Mesendoderm (in vitro differentiated cells): ENCODE data around the gene ABLIM1.

ENCODE experiments used
- DNase-seq: peaks from one replicate; pipeline ENCODE4 v3.0.0; 2013
- H2AK5ac ChIP-seq: 2 replicates; pipeline ENCODE4 v1.6.1; 2013; ENCODE audit warnings: low read length, inconsistent platforms
- H2BK120ac ChIP-seq: 2 replicates; pipeline ENCODE4 v1.6.1; 2013; ENCODE audit warnings: low read depth, mild to moderate bottlenecking, low read length, moderate library complexity, mixed read lengths
- H2BK15ac ChIP-seq: replicated peaks from 2 replicates; pipeline ENCODE4 v1.6.1; 2013; ENCODE audit warnings: low read depth, mild to moderate bottlenecking, moderate library complexity
- H2BK5ac ChIP-seq: 2 replicates; pipeline ENCODE4 v1.6.1; 2013; ENCODE audit warnings: low read length, inconsistent platforms
- H3K18ac ChIP-seq: 2 replicates; pipeline ENCODE4 v1.6.1; 2013; ENCODE audit warnings: mild to moderate bottlenecking, low read length, mixed read lengths
- H3K23ac ChIP-seq: one replicate; pipeline ENCODE4 v1.6.1; 2013; ENCODE audit warnings: low read length
- H3K27ac ChIP-seq: 2 replicates; pipeline ENCODE4 v1.5.1; 2013; ENCODE audit warnings: low read depth, mild to moderate bottlenecking, inconsistent platforms, low read length, moderate library complexity
- H3K27me3 ChIP-seq: 2 replicates; pipeline ENCODE4 v1.6.1; 2013; ENCODE audit warnings: low read length, control low read depth, mild to moderate bottlenecking, inconsistent platforms; ENCODE audit not compliant: insufficient read depth, poor library complexity
- H3K36me3 ChIP-seq: 2 replicates; pipeline ENCODE4 v1.6.1; 2013; ENCODE audit warnings: low read length, inconsistent platforms; ENCODE audit not compliant: control insufficient read depth, insufficient read depth
- H3K4ac ChIP-seq: one replicate; pipeline ENCODE4 v1.6.1; 2013; ENCODE audit warnings: low read depth, mild to moderate bottlenecking, low read length, moderate library complexity
- H3K4me1 ChIP-seq: 2 replicates; pipeline ENCODE4 v1.6.1; 2013; ENCODE audit warnings: low read depth, low read length, inconsistent platforms; ENCODE audit not compliant: control insufficient read depth
- H3K4me2 ChIP-seq: 2 replicates; pipeline ENCODE4 v1.6.1; 2013; ENCODE audit warnings: low read length
- H3K4me3 ChIP-seq: 2 replicates; pipeline ENCODE4 v1.5.1; 2013; ENCODE audit warnings: mild to moderate bottlenecking, low read length
- H3K56ac ChIP-seq: one replicate; pipeline ENCODE4 v1.6.1; 2013; ENCODE audit warnings: low read length
- H3K79me1 ChIP-seq: 2 replicates; pipeline ENCODE4 v1.6.1; 2013; ENCODE audit warnings: low read length, inconsistent platforms
- H3K79me2 ChIP-seq: 2 replicates; pipeline ENCODE4 v1.6.1; 2013; ENCODE audit warnings: mild to moderate bottlenecking, low read length; ENCODE audit not compliant: control insufficient read depth, insufficient read depth
- H3K9ac ChIP-seq: 2 replicates; pipeline ENCODE4 v1.6.1; 2013; ENCODE audit warnings: low read length, inconsistent platforms
- H4K5ac ChIP-seq: one replicate; pipeline ENCODE4 v1.6.1; 2013; ENCODE audit warnings: low read length
- H4K8ac ChIP-seq: one replicate; pipeline ENCODE4 v1.6.1; 2013; ENCODE audit warnings: low read depth, mild to moderate bottlenecking, control low read depth, low read length, moderate library complexity
- WGBS: extraction: QIAGEN DNeasy Blood & Tissue Kit; methylation state at CpG from one replicate; pipeline ENCODE4 v1.1.7; 2013; ENCODE audit warnings: low lambda C conversion rate, missing lambda C conversion rate; ENCODE audit not compliant: insufficient coverage; ENCODE audit errors: extremely low coverage; 5-methylcytosine and 5-hydroxymethylcytosine counted together

Gene ABLIM1

DNA sequence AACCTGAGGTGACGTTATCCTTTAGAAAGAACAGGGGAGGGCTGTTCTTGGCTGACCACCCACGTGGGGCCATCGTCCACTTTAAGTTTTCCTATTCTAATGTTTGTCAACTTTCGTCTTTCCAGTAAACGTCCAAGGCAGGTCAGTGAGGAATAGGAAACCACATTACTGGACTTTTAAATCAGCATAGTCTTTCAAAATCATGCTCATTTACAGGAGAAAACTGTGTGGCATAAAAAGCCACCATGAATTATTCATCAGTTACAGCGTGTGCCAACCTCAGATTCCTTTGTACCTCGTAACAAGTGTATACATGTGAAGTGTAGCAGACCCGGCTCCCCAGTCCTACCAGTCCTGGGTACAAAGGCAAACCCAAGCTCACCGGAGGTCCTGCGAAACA is 25.1 kb upstream of the ABLIM1 start:
- H3K4me2 ChIP-seq: no peak overlapping the region
- no peaks in the 10 kb centered on the region for H3K79me2 ChIP-seq
- H4K8ac ChIP-seq: no peak overlapping the region
- H2BK120ac ChIP-seq: no peak overlapping the region
- no peak overlapping the region for H3K23ac ChIP-seq
- no peak overlapping the region for H3K56ac ChIP-seq
- no peak for DNase-seq
- no peaks in the 10 kb centered on the region for H3K36me3 ChIP-seq
- no peaks in the 10 kb centered on the region for H3K79me1 ChIP-seq
- H3K9ac ChIP-seq: no peak overlapping the region
- H2BK15ac ChIP-seq: no peak overlapping the region
- H3K4ac ChIP-seq: no peak overlapping the region
- H3K4me3 ChIP-seq: no peak overlapping the region
- H4K5ac ChIP-seq: no peak overlapping the region
- no peak overlapping the region for H2BK5ac ChIP-seq
- H2AK5ac ChIP-seq: no peak overlapping the region
- no peak overlapping the region for H3K18ac ChIP-seq
- no CpG with 5 or more reads among the region's 10 CpGs for WGBS
- peaks cover 2% of the 10 kb centered on the region for H3K4me1 ChIP-seq
- H3K27ac ChIP-seq: no peak overlapping the region
- H3K27me3 ChIP-seq: no peaks in the 10 kb centered on the region

DNA sequence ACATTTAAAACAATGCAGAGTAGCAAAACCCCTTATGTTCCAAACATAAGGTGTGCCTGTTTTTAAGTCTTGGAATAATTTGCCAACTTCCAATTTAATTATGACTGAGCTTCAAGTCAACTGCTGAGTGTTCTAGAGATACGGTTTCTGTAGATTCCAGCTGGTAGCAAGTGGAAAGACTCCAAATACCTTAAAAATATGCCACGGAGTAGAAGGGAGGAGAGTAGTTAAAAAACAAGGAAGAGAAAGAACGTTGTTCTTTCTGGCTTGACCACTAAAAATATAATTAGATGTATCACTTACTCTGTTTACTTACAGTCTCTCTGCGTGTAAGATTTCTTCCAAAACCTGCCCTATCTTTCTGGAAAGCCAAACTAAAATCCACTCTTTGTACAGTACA is 24.5 kb upstream of the ABLIM1 start:
- no CpG with 5 or more reads among the region's 4 CpGs for WGBS
- Histone ChIP-seq H3K4ac (no peak overlapping the region), H2BK5ac (no peak overlapping the region), H3K27me3 (no peaks in the 10 kb centered on the region), H3K27ac (no peak overlapping the region), H3K79me1 (no peaks in the 10 kb centered on the region), H4K5ac (no peak overlapping the region), H3K18ac (no peak overlapping the region), H2BK120ac (no peak overlapping the region), H2BK15ac (no peak overlapping the region), H3K4me1 (peaks cover 2% of the 10 kb centered on the region), H4K8ac (no peak overlapping the region), H3K56ac (no peak overlapping the region), H2AK5ac (no peak overlapping the region), H3K4me3 (no peak overlapping the region), H3K4me2 (no peak overlapping the region), H3K9ac (no peak overlapping the region), H3K79me2 (no peaks in the 10 kb centered on the region), H3K36me3 (no peaks in the 10 kb centered on the region), H3K23ac (no peak overlapping the region)
- no peak for DNase-seq

DNA sequence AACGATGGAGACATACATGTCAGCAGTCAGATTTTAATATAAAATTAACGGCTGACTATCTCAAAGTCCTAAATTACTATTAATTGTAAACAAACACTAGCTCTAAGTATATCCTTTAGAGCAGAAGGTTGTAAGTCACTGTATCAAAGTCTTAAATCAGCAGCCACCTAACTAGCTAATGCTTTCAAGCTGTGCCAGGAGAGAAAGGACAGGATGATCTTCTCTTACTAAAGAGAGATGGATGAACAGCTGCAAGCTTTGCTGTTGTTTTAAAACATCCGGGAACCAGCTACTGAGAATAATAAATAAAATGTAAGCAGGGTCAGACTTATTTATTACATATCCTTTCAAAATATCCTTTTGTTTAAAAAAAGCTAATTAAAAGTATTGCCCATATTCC is 24.0 kb upstream of the ABLIM1 start:
- no peak overlapping the region for H2BK5ac ChIP-seq
- no peak overlapping the region for H3K4me3 ChIP-seq
- no peak overlapping the region for H2BK120ac ChIP-seq
- no peaks in the 10 kb centered on the region for H3K4me1 ChIP-seq
- no peaks in the 10 kb centered on the region for H3K27me3 ChIP-seq
- no peak overlapping the region for H3K4ac ChIP-seq
- H2BK15ac ChIP-seq: no peak overlapping the region
- H4K8ac ChIP-seq: no peak overlapping the region
- H3K36me3 ChIP-seq: no peaks in the 10 kb centered on the region
- H3K18ac ChIP-seq: no peak overlapping the region
- H3K9ac ChIP-seq: no peak overlapping the region
- H3K23ac ChIP-seq: no peak overlapping the region
- H2AK5ac ChIP-seq: no peak overlapping the region
- H3K79me2 ChIP-seq: no peaks in the 10 kb centered on the region
- no peak overlapping the region for H4K5ac ChIP-seq
- no peak overlapping the region for H3K4me2 ChIP-seq
- no CpG with 5 or more reads among the region's 3 CpGs for WGBS
- H3K27ac ChIP-seq: no peak overlapping the region
- H3K79me1 ChIP-seq: no peaks in the 10 kb centered on the region
- no peak overlapping the region for H3K56ac ChIP-seq
- DNase-seq: no peak

- no peak overlapping the region for H3K9ac ChIP-seq
- no peak overlapping the region for H4K5ac ChIP-seq
- H3K27ac ChIP-seq: no peak overlapping the region
- WGBS: no CpG with 5 or more reads among the region's 5 CpGs
- no peak overlapping the region for H3K56ac ChIP-seq
- H2BK5ac ChIP-seq: no peak overlapping the region
- no peaks in the 10 kb centered on the region for H3K27me3 ChIP-seq
- no peak overlapping the region for H3K18ac ChIP-seq
- DNase-seq: no peak
- no peaks in the 10 kb centered on the region for H3K79me1 ChIP-seq
- no peak overlapping the region for H2AK5ac ChIP-seq
- H3K4me3 ChIP-seq: no peak overlapping the region
- no peak overlapping the region for H3K4me2 ChIP-seq
- H3K23ac ChIP-seq: no peak overlapping the region
- no peaks in the 10 kb centered on the region for H3K36me3 ChIP-seq
- H4K8ac ChIP-seq: no peak overlapping the region
- no peaks in the 10 kb centered on the region for H3K79me2 ChIP-seq
- H3K4me1 ChIP-seq: no peaks in the 10 kb centered on the region
- no peak overlapping the region for H2BK120ac ChIP-seq
- no peak overlapping the region for H2BK15ac ChIP-seq
- H3K4ac ChIP-seq: no peak overlapping the region
Observed at GRCh38 chr10:114681542-114681941, 23.5 kb upstream of the ABLIM1 start.

- no peak overlapping the region for H4K8ac ChIP-seq
- no peak overlapping the region for H3K9ac ChIP-seq
- no peaks in the 10 kb centered on the region for H3K79me2 ChIP-seq
- no peak for DNase-seq
- no peaks in the 10 kb centered on the region for H3K79me1 ChIP-seq
- H3K18ac ChIP-seq: no peak overlapping the region
- H2BK120ac ChIP-seq: no peak overlapping the region
- H2BK15ac ChIP-seq: no peak overlapping the region
- no peak overlapping the region for H3K27ac ChIP-seq
- no peaks in the 10 kb centered on the region for H3K4me1 ChIP-seq
- no peak overlapping the region for H2BK5ac ChIP-seq
- H3K4ac ChIP-seq: no peak overlapping the region
- H3K23ac ChIP-seq: no peak overlapping the region
- H3K56ac ChIP-seq: no peak overlapping the region
- no peak overlapping the region for H4K5ac ChIP-seq
- H3K4me3 ChIP-seq: no peak overlapping the region
- no CpG with 5 or more reads among the region's 3 CpGs for WGBS
- no peaks in the 10 kb centered on the region for H3K36me3 ChIP-seq
- no peak overlapping the region for H3K4me2 ChIP-seq
- H3K27me3 ChIP-seq: no peaks in the 10 kb centered on the region
- H2AK5ac ChIP-seq: no peak overlapping the region
Observed at GRCh38 chr10:114680543-114681117, 22.6 kb upstream of the ABLIM1 start.

- no peak for DNase-seq
- Histone ChIP-seq H3K56ac (no peak overlapping the region), H3K4ac (no peak overlapping the region), H2AK5ac (no peak overlapping the region), H3K4me1 (no peaks in the 10 kb centered on the region), H2BK120ac (no peak overlapping the region), H3K18ac (no peak overlapping the region), H3K27ac (no peak overlapping the region), H4K5ac (no peak overlapping the region), H2BK5ac (no peak overlapping the region), H2BK15ac (no peak overlapping the region), H3K4me2 (no peak overlapping the region), H3K23ac (no peak overlapping the region), H3K27me3 (no peaks in the 10 kb centered on the region), H3K9ac (no peak overlapping the region), H3K79me2 (no peaks in the 10 kb centered on the region), H3K79me1 (no peaks in the 10 kb centered on the region), H3K36me3 (no peaks in the 10 kb centered on the region), H4K8ac (no peak overlapping the region), H3K4me3 (no peak overlapping the region)
- WGBS: no CpG with 5 or more reads among the region's 5 CpGs
Observed at GRCh38 chr10:114679552-114679951, 21.5 kb upstream of the ABLIM1 start.
